COLO668 (cell line): Measurements from ENCODE around the gene C20orf96.
"Not testable (repeated sequence)": the region's sequence is repeated elsewhere in the genome, so short reads cannot be mapped to it uniquely, and the experiment has no call there.

ENCODE experiments used
- DNase-seq: peaks from one replicate; lab custom pipeline; 2025; ENCODE audit not compliant: unreplicated experiment; lab: John Stamatoyannopoulos, UW

C20orf96 gene

DNA sequence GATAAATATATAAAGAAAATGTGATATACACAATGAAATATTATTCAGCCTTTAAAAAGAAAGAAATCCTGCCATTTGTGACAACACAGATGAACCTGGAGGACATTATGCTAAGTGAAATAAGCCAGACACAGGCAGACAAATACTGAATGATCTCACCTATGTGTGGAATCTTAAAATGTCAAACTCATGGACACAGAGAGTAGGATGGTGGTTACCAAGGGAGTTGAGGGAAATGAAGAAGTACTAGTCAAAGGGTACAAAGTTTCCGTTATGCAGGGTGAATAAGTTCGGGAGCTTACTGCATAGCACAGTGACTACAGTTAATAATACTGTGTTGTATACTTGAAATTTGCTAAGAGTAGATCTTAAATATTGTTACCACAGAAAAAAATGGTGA is 47.6 kb downstream of the C20orf96 start:
- no peak for DNase-seq

DNA sequence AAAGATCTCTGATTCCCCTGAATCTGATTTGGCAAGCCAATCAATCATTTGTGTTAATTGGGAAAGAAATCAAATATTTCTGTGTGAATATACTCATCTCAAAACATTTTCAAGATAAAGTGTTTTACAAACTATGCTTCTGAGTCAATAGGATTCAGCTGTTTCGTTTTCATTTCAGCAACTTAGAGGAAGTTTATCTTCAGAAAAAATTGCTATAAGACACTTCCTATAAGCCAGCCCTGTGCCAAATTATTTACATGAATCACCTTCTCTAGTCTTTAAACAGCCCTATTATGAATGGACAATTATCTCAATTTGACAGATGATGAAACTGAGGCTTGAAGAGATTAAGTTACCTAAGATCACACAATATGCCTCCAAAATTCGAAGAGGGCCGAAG is 52.6 kb downstream of the C20orf96 start:
- DNase-seq: no peak

GRCh38 chr20:237489-237888 is 53.1 kb downstream of the C20orf96 start:
- no peak for DNase-seq

- DNase-seq: no peak
These were observed 54.7 kb downstream of the C20orf96 start for GRCh38 chr20:235891-236290.

GRCh38 chr20:227439-228105 is 63.0 kb downstream of the C20orf96 start:
- DNase-seq: no peak

- no peak for DNase-seq
These were observed 63.6 kb downstream of the C20orf96 start, which contains the start of gene DEFB129 for GRCh38 chr20:226958-227357. DEFB129 (plus strand) TSS chr20:227258; CDS start chr20:227289, 31 bp downstream.

- DNase-seq: not testable (repeated sequence)
These were observed 64.7 kb downstream of the C20orf96 start for GRCh38 chr20:225879-226278.

GRCh38 chr20:221258-221830 is 69.2 kb downstream of the C20orf96 start:
- no peak for DNase-seq
